HEK293 (cell line): ENCODE measurements around the gene ZSCAN20.

Source experiments
- ZNF114 ChIP-seq: fragments of 450-650 bp; formaldehyde crosslinking; IDR thresholded peaks from 2 replicates; pipeline ENCODE4 v1.5.0; 2017; ENCODE audit warnings: missing biosample characterization, missing genetic modification characterization
- ZNF24 ChIP-seq: fragments of 450-650 bp; formaldehyde crosslinking; IDR thresholded peaks from 2 replicates; pipeline ENCODE4 v1.5.1; 2016; ENCODE audit warnings: missing biosample characterization, missing genetic modification characterization
- ZNF274 ChIP-seq, 2 experiments: fragments of 200-500 bp in 1 of 2; fragments of 450-650 bp in 1 of 2; sonication (Bioruptor generic) in 1 of 2; formaldehyde crosslinking in 1 of 2; IDR thresholded peaks; 2 replicates each; pipeline versions ENCODE4 v1.5.1 to v1.6.1; 2014 to 2016; ENCODE audit warnings: borderline replicate concordance in 1 of 2, inconsistent platforms in 1 of 2, low read length in 1 of 2, missing biosample characterization in 1 of 2, missing genetic modification characterization in 1 of 2
- ZNF391 ChIP-seq: fragments of 450-650 bp; formaldehyde crosslinking; IDR thresholded peaks from 2 replicates; pipeline ENCODE4 v1.5.1; 2016; ENCODE audit warnings: low read depth, missing biosample characterization, missing genetic modification characterization, borderline replicate concordance
- TF ChIP-seq, protein P1 (sequence below): fragments of 450-650 bp; formaldehyde crosslinking; IDR thresholded peaks from 2 replicates; pipeline ENCODE4 v1.5.1; 2016; ENCODE audit warnings: missing biosample characterization, missing genetic modification characterization
- TF ChIP-seq, protein P2 (sequence below): fragments of 450-650 bp; formaldehyde crosslinking; IDR thresholded peaks from 2 replicates; pipeline ENCODE4 v1.5.1; 2017; ENCODE audit warnings: missing biosample characterization, missing genetic modification characterization

DNA sequence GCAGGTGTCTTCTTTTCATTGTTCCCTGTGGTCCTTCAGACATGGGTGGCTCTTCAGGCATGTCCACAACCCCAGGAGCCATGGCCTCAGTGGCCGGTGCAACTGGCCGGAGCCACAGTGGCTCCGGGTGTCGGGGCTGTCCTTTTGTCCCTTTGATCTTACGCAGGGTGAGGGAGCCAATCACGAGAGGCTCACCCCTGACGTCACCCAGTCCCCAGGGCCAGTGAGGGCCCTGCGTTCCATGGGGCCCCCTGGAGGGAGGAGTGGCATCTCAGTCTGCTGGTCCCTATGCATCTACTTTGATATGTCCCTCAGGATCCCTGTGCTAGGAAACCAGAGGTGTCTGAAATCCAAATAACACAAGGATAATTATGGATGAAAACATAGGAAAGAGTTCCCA, 29.3 kb downstream of the ZSCAN20 start:
- TF ChIP-seq, protein P1, sequence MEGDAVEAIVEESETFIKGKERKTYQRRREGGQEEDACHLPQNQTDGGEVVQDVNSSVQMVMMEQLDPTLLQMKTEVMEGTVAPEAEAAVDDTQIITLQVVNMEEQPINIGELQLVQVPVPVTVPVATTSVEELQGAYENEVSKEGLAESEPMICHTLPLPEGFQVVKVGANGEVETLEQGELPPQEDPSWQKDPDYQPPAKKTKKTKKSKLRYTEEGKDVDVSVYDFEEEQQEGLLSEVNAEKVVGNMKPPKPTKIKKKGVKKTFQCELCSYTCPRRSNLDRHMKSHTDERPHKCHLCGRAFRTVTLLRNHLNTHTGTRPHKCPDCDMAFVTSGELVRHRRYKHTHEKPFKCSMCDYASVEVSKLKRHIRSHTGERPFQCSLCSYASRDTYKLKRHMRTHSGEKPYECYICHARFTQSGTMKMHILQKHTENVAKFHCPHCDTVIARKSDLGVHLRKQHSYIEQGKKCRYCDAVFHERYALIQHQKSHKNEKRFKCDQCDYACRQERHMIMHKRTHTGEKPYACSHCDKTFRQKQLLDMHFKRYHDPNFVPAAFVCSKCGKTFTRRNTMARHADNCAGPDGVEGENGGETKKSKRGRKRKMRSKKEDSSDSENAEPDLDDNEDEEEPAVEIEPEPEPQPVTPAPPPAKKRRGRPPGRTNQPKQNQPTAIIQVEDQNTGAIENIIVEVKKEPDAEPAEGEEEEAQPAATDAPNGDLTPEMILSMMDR (tag by site-specific recombination) = no peak
- TF ChIP-seq, protein P2, sequence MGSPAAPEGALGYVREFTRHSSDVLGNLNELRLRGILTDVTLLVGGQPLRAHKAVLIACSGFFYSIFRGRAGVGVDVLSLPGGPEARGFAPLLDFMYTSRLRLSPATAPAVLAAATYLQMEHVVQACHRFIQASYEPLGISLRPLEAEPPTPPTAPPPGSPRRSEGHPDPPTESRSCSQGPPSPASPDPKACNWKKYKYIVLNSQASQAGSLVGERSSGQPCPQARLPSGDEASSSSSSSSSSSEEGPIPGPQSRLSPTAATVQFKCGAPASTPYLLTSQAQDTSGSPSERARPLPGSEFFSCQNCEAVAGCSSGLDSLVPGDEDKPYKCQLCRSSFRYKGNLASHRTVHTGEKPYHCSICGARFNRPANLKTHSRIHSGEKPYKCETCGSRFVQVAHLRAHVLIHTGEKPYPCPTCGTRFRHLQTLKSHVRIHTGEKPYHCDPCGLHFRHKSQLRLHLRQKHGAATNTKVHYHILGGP (tag by site-specific recombination) = no peak
- TF ChIP-seq ZNF274 (IDR thresholded peaks at IDR 0.05; ENCODE audit: low read length) = no peak
- TF ChIP-seq ZNF274 (tag by site-specific recombination; IDR thresholded peaks at IDR 0.05; ENCODE audit: borderline replicate concordance) = no peak
- no peak for TF ChIP-seq ZNF114 (tag by site-specific recombination)
- no peak for TF ChIP-seq ZNF391 (tag by site-specific recombination)
- no peak for TF ChIP-seq ZNF24 (tag by site-specific recombination)
